Subcutaneous adipose tissue (tissue), 4 donors: Measurements from ENCODE around the gene RASGRF1. TPM values are rescaled to one million over a fixed set of nuclear protein-coding genes. Genes with fewer than 3 reads are reported as not detected.

Experiments
- CTCF ChIP-seq: fragments of 450-650 bp; IDR thresholded peaks from one replicate; pipeline ENCODE4 v1.5.1; 2016; ENCODE audit warnings: low read depth, mild to moderate bottlenecking, control low read depth, antibody characterized with exemption, moderate library complexity
- total RNA-seq, 4 donors: library from RNA; depleted of rRNA; stranded (reverse); fragments of >200 nt; gene quantifications; one replicate each; pipeline ENCODE4 v1.1.0, GENCODE V29; 2016

The RASGRF1 gene
- total RNA-seq, 4 donors from 2014 or later, result under 0.01 to 1.7 (median 0.22) TPM; not detected in 1

GRCh38 chr15:79036323-79036722, 54.3 kb downstream of the RASGRF1 start:
- TF ChIP-seq CTCF, result no peak

GRCh38 chr15:79035814-79036213, 54.8 kb downstream of the RASGRF1 start:
- TF ChIP-seq CTCF, result no peak

- TF ChIP-seq CTCF, result no peak
These were observed 55.4 kb downstream of the RASGRF1 start for GRCh38 chr15:79035111-79035601.

GRCh38 chr15:79034284-79034683, 56.3 kb downstream of the RASGRF1 start:
- no peak for TF ChIP-seq CTCF

GRCh38 chr15:79032656-79033055, 57.9 kb downstream of the RASGRF1 start:
- TF ChIP-seq CTCF, result no peak

GRCh38 chr15:79031821-79032220, 58.8 kb downstream of the RASGRF1 start:
- TF ChIP-seq CTCF, result no peak

- TF ChIP-seq CTCF, result no peak
These were observed 59.4 kb downstream of the RASGRF1 start for GRCh38 chr15:79031201-79031600.
